SU-DHL-6 (cell line): ENCODE data around the gene SRSF11.

ENCODE experiments used
- CTCF ChIP-seq: fragments of 200-600 bp; sonication (generic); IDR thresholded peaks from one replicate; pipeline ENCODE4 v1.5.1; 2017; ENCODE audit warnings: antibody characterized with exemption, mild to moderate bottlenecking, low read length, moderate library complexity; ENCODE audit not compliant: insufficient read depth, poor library complexity, severe bottlenecking
- EZH2phosphoT487 ChIP-seq: fragments of 200-600 bp; sonication (generic), shearing (Covaris generic); conservative IDR thresholded peaks from 2 replicates; pipeline ENCODE4 v1.6.1; 2018; ENCODE audit warnings: mild to moderate bottlenecking, antibody characterized with exemption, low read length, moderate library complexity, mixed read lengths

DNA sequence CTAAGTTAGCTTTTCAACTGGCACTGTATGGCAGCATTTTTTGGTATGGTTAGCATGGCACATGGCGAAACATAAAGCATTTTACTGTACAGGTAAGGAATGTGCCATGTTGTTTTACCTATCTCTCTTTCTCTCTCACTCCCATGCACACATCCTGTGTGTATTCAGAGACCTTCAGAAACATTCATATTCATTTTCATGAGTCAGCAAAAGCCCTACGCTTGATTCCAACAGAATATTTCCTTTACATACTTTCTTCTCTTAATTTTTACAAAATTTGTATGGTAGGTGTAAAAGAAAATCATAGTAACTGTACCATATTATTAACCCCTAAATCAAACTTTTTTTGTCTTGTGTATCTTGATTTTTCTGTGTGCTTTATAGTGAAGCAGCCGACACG lies 10.3 kb downstream of the SRSF11 start:
- TF ChIP-seq CTCF (no peak), EZH2phosphoT487 (no peak)
